Measurements from ENCODE around the gene COL8A1.
"Not testable (repeated sequence)": the region's sequence is repeated elsewhere in the genome, so short reads cannot be mapped to it uniquely, and the experiment has no call there.

Gene COL8A1

DNA sequence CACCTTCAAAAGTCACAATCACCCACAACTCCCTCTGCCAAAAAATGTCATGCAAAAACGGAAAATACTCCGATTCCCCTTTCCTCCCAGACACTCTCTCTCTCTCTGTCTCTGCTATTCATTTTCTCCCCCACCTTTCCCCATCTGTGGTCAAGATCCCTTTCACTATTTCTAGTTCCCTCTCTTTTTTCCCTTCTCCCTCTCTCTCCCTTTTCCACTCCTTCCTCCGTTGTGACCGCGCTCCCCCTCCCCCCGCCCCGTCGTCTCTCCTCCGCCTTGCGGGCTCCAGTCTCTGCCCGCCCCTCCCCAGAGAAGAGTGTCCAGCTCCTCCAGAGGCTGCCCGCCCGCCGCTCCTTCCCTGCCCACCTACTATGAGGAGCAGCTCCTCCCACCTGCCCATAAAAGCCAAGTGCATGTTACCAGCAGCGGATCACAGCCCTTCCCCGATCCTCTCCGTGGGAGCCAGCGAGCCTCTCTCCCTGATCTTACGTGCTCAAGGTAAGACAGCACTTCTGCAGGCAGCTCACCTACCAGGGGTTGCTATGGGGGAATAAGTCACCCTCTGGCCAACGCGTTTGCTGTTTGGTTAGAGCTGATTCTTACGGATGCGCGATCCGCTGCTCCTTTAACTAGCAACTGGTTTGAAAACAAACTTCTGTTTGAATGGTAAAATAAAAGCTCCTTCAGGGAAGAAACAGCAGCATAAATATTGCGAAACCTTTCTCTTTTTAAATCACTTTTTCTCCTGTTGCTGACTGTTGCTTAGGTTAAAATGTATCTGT is at the start of gene COL8A1:
Gene COL8A1 (plus strand): TSS at position 428 of the 782 bp plus-strand sequence. CDS start 152,089 bp downstream, outside the sequence.
- DNase-seq = no peak

DNA sequence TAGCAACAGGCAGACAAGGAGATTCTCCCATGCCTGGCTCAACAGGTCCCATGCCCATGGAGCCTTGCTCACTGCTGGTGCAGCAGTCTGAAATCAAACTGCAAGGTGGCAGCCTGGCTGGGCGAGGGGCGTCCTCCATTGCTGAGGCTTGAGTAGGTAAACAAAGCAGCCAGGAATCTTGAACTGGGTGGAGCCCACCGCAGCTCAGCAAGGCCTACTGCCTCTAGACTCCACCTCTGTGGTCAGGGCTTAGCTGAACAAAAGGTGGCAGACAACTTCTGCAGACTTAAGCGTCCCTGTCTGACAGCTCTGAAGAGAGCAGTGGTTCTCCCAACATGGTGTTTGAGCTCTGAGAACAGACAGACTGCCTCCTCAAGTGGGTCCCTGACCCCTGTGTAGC is 49.2 kb upstream of the COL8A1 start:
- not testable (repeated sequence) for DNase-seq

DNA sequence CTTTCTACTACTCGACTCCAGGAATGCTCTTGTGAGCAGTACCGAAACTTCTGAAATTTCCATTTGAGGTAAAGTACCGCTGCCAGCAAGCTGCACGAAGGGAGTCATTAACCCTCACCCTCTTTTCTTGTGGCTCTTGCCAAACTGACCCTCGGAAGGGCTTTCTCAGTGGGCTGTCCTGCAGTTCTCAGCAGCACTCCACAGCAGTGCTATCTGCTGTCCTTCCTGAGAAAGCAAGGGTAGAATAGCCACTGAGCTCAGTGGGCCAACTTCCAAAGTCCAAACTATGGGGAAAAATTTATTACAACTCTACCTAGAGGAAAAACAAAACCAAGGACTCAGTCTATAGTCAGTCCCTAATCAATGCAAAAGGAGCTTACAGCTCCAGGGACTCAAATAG is 38.5 kb upstream of the COL8A1 start:
- DNase-seq = no peak

DNA sequence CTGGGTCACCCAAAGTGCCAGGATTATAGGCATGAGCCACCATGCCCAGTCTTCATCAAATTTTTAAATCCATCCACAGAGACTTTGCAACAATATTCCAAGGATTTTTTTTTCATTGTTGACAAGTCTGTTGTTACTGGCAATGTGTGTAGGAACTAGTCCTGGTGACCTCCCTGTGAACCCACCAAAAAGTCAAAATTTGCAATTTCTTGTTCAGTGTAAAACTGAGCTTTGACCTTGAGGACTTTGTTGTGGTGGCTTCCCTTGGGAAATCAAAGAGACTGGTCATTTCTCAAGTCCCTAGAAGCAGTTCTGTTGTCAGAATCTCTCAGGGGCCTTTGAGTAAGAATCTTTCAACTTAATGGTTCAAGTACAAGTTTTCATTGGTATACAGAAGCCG is 36.9 kb upstream of the COL8A1 start:
- no peak for DNase-seq

DNA sequence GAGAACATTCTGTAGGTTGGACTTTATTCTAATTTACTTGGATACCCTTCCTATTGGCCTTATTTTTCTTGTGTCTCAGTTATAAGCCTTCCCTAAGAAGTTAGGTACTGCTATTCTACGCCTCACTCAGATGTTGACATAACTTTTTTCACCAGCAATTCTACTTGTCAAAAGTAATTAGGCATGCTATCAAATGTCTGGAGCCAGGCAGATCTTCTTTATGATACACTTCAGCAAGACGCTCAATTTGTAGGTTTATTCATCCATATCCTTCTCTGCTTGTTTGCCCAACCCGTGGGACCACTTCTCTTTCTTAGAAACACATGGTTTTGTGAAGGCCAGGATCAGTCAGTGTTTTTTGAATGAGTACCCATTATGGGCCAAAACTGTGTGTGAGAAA is 36.2 kb upstream of the COL8A1 start:
- no peak for DNase-seq

DNA sequence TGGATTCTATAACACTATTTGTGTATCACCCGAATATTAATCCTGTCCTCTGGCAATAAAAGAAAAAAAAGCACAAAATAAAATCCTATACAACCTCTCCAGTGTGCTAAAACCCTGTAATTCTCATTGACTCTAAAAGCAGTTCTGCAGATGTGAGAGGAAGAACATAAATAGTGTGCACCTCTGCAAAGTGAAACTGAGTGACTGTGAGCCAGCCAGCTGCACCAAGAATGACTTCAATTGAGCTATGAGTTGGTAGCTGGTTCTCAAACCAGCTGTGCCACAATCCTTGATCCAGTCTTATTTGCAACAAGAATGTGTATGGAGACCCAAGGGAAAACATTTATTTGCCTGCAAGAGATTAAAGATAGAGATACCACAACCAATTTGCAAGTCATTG is 31.2 kb upstream of the COL8A1 start:
- no peak for DNase-seq

DNA sequence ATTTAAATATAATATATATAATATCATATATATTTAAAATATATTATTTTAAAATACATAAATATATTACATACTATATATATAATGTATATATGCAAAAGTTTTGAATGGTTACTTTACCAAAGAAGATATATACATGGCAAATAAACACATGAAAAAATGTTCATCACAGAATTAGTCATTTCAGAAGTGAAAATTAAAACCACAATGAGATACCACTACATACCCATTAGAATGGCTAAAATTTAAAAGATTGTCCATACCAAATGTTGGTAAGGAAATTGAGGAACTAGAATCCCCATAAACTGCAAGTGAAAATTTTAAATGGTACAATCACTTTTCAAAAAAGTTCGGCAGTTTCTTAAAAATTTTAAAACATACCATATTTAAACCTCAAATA is 23.6 kb upstream of the COL8A1 start:
- no peak for DNase-seq

DNA sequence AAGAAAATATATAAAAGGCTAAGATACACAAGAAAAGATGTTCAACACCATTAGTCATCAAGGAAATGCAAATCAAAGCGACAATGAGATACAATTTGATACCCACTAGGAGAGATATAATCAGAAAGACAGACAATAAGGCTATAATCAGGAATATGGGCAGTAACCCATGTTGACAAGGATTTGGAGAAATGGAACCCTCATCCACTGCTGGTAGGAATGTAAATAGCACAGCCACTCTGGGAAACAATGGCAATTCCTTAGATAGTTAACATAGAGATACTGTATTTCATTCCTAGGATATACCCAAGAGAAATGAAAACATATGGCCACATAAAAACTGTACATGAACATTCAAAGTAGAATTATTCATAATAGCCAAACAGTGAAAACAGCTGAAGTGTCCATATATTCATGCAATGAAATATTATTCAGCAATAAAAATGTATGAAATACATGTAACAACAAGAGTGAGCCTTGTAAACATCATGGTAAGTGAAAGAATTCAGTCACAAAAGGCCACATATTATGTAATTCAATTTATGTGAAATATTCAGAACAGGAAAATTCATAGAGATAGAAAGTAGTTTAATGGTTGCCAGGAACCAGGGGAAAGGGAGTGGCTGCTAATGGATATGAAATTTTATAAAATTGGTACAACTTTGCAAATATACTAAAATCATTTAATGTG is 18.2 kb upstream of the COL8A1 start:
- no peak for DNase-seq

DNA sequence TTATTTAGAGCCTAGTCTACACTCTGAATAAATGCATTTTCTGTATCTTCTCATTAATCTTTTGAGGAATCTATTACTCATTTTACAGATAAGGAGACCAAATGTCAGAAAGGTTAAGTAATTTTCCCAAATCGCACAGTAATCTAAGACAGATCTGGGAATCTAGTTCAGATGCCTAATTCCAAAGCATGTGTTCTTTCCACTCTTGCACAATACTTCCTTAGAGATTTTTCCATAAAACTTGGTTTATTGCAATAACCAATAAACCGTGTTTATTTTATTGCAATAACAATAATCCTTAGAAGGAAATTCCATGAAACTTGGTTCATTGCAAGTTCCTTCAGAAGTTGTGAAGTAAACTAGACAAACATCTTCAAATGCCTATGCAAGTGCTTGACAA is 17.4 kb upstream of the COL8A1 start:
- no peak for DNase-seq

DNA sequence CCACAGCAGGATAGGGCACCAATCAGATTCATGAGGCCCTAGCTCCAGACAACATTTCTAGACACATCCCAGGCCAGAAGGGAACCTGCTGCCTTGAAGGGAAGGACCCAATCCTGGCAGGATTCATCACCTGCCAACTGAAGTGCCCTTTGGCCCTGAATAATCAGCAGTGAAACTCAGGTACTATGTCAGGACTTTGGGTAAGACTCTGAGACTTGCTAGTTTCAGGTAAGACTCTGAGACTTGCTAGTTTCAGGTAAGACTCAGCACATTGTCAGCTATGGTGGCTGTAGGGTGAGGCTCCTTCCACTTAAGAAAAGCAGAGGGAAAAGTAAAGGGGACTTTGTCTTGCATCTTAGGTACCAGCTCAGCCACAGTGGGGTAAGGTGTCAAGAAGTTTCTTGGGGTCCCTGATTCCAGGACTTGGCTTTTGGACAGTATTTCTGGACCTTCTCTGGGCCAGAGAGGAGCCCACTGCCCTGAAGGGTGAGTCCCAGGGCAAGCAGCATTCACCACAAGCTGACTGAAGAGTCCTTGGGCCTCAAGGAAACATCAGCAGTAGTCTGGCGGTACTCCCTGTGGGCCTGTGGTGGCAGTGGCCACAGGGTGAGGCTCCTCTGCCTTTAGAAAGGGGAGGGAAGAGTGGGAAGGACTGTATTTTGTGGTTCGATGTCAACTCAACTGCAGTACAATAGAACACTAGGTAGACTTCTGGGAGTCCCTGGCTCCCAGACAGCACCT is 13.7 kb upstream of the COL8A1 start:
- no peak for DNase-seq

DNA sequence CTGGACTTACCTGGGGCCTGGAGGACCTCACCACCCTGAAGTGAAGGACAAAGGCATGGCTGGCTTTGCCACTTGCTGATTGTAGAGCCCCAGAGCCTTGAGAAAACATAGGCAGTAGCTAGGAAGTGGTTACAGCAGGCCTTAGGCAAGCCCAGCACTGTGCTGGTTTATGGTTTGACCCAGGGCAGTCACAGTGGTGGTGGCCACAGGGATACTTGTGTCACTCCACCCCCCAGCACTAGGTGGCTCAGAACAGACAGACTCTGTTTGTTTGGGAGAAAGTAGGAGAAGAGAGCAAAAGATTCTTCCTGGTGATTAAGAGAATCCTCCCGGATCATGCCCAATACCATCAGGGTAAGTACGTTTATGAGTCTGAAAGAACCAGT is 13.2 kb upstream of the COL8A1 start:
- no peak for DNase-seq

DNA sequence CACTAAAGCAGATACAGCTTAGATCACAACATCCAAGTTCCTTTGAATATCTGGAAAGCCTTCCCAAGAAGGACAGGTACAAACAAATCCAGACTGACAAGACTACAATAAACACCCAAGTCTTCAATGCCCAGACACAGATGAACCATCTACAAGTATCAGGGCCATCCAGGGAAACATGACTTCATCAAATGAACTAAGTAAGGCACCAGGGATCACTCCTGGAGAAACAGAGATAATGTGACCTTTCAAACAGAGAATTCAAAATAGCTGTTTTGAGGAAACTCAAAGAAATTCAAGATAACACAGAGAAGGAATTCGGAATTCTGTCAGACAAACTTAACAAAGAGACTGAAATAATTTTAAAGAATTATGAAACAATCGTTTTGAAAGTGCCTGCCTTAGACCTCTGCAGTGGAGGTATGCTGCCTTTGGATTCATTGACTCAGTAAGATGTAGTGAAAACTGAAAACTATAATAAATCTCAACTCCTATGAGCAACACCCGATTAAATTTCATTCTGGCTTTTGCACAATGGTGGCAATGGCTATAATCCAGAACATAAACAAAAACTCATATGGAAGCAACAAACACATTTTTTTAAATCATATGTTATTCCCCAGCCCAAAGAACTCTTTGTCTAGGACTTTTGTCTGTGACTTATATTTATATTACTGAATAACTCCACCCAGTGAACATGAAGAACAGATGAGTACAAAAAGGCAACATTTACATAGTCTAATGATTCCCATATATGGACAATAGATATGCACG is 12.6 kb upstream of the COL8A1 start:
- no peak for DNase-seq

DNA sequence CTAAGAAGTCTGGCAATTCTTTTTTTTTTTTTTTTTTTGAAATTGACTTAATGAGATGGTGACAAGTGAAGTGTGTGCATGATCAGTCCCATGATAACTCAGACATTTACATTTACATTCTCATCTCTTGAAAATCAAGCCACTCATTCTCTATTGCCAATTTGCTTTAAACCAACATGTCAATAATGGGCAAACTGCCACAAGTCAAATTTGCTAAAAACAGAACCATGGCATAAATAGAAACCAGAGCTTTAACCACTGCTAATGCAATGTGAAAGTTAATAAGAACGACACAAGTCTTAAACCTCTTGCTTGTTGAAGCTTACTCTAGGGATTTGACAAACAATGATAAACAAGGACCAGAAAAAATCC is 12.0 kb upstream of the COL8A1 start:
- DNase-seq = no peak

DNA sequence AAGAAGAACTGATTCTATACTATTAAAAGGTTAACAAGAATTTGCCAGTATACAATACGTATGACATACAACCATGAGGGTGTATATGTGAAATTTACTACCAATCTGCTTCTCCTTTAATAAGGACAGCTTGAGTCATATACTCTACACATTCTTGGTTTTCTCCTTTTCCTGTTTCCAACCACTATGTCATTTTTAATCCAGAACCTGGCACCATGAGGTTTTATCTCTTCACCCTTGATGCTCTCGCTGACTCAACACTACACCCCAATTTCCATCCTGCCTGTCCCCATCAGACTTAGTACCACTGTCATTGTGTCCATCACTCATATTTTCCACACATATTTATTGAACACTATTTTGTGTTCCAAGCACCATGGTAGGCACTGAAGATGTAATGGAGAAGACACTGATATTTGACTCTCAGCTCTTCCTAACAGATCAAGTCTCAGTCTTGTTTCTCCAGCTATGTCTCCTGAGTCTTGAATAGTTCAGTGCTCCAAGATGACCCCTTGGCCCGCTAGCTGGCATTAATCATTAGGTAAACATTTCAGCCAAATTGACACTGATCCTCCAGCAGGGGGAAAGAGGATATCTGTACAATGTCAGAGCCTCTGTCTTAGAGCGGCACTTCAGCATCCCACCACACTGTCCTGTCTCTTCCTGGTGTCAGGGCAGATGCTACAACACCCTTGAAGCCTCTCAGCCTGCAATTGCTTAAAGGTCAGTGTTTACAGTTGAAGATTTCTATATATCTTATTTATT is 11.2 kb upstream of the COL8A1 start:
- DNase-seq = no peak

DNA sequence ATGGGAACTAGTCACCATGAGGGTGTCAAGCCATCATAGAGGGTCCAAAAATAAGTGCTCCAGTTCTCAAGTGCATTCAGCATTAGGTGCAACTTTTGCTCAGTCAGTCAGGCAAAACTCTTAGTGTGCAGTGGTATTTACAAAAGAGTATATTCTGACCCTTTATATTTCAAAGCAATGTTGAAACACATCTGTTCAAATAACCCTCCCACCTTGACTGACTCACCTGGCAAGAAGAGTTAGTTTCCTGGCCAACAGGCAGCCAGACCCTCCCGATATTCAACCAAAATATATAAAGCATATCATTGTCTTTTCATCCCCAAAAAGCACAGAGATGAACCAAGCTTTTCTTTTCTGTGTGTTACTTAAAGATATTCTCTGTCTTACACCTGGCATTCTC is 7.6 kb upstream of the COL8A1 start:
- no peak for DNase-seq

DNA sequence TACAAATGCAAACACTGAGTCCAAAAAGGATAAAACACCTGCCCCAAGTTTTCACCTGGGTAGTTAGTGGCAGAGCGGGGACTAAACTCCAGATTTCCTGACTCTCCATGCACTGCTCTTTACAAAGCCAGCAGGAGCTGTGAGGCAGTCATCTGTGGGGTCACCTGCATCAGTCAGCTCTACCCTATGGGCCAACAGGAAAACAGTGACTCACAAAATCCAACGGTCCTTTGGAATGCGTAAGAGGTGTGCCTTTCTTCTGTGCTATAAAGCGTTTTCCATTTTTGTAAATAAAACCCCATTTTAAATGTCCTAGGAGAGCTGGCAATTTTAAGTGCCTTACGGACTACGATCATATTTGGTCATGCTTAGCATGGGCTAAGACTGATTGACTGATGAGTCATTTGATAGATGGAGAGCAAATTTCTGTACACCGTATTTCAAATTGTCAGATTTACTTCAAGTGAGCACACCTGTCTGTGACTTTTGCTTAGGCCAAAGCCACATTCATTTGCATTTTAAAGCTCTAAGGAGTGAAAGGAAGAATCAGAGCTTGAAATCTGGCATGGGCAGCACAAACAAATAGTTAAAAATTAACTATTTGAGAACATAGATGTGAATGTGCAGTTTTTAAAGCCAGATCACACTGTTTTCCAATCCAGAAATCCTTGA is 4.4 kb upstream of the COL8A1 start:
- no peak for DNase-seq

DNA sequence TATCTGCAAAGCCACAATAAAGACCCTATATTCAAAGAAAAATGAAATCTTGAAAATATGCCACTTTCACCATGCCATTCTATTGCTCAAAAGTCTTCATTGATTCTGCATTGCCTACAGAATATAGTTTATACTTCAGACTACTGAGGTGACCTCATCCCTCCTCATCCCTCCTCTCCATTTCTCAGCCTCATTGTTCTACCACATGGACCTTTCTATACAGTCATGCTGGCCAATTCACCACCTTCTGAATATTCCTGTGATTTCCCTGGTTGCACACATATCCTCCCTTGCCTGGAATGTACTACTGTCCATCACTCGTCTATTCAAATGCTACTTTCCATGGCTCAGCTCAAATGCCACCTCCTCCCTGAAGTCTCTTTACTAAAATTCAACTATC is 3.5 kb upstream of the COL8A1 start:
- no peak for DNase-seq

DNA sequence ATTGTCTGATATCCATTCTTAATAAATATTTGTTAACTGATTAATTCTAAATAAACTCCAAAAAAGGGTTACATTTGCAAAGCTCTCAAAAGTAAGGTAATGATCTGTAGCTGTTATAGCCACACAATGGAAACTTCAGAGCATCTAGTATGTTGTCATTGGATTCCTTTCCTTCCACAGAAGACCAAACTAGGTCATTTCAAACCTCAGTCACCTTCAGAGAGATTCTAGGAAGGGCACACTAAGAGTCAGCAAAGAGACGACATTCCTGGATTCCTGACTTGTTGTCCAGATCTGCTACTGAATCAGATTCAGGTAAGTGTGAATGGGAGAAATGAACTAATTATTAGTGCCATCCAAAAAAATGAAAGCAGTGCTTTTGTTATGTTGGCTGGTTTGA is 3.0 kb upstream of the COL8A1 start:
- no peak for DNase-seq

DNA sequence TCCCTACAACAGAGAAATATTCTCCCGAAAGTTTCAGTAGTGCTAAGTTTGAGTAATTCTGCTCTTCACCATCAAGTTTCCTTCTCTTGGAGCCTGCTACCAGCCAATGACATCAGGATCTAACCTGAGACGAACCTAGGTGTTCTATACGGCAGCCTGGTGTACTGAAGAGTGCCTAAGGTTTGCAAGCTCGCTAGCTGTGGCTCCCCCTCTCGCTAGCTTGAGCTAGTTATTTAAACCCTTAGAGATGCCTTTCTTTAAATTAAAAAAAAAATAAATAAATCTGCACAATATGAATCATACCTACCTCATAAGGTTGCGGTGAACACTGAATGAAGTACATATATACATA is 1.4 kb upstream of the COL8A1 start:
- no peak for DNase-seq

DNA sequence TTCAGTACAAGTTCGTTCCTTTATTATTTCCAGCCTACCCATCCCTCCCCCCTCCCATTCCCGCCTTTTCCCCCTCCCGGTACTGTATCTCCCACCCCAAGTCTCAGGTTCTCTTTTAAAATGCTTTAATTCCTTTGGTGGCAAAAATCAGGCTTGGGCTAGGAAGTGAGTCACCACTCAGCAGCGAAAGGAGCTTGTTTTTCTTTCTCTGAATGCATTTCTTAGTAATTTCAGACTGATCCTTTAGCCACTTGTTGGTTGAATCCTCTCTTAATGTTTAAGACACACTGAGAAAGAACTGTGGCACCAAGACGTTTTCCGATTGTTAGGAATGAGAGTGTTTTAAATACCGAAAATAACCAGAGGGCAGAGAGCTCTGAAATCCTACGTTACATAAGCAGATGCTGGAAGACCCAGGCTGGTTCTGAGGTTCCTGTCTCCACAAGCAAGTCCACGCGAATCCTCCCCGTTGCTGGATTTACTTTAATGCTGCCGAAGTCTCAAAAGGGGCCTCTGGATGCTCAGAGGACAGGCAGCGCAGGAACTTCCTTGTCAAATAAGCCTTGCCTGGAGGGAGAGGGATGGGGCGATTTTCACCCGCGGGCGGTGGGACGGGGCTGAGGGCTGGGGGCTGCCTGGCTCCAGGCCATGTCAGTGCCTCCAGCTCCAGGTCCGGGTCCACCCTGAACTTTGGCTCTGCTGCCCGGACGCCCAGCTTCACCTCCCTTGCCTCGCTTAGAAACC is 854 bp upstream of the COL8A1 start:
- no peak for DNase-seq

DNA sequence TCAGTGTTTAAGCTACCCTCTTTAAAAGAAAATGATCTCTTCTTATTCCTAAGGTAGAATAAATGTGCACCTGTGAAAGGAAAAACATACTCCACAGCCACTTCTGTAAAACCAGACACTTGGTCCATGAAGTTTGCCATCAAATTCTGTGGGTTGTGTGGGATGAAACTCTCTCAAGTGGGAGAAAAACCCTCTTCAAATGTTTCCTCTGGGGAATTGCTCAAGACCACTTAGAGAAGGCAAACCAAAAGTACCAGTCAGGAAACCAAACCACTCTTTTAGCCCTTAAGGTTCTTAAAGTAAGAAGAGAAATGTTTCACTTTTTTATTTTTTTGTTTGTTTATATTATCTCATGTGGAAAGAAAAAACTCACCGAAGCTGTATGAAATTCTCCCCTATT is 1.2 kb downstream of the COL8A1 start:
- no peak for DNase-seq

Measured in NCI-H510A (cell line).